AML-193 (cell line): ENCODE data around the gene CHST8.

ENCODE experiments used
- DNase-seq, 2 experiments: peaks; one replicate each; lab custom pipeline; 2025; lab: John Stamatoyannopoulos, UW

Gene CHST8

GRCh38 chr19:33618884-33619283, 2.9 kb upstream of the CHST8 start:
- no peak for DNase-seq

GRCh38 chr19:33620611-33621010, 1.1 kb upstream of the CHST8 start:
- DNase-seq: no peak

- no peak for DNase-seq
These were observed 528 bp upstream of the CHST8 start for GRCh38 chr19:33621065-33621785.

- DNase-seq: no peak
These were observed 704 bp downstream of the CHST8 start for GRCh38 chr19:33622505-33622808.

GRCh38 chr19:33622809-33623511, 1.2 kb downstream of the CHST8 start:
- no peak for DNase-seq

- DNase-seq: no peak
These were observed 2.8 kb downstream of the CHST8 start for GRCh38 chr19:33624586-33624985.

- no peak for DNase-seq
These were observed 5.8 kb downstream of the CHST8 start for GRCh38 chr19:33627526-33627925.

GRCh38 chr19:33627962-33628839, 6.4 kb downstream of the CHST8 start:
- no peak for DNase-seq

GRCh38 chr19:33628921-33629825, 7.4 kb downstream of the CHST8 start:
- DNase-seq: no peak

- DNase-seq: no peak
These were observed 8.1 kb downstream of the CHST8 start for GRCh38 chr19:33629826-33630375.

- DNase-seq: no peak
These were observed 9.3 kb downstream of the CHST8 start for GRCh38 chr19:33630880-33631608.

GRCh38 chr19:33631609-33631973, 9.8 kb downstream of the CHST8 start:
- DNase-seq: no peak

GRCh38 chr19:33634361-33635091, 12.8 kb downstream of the CHST8 start:
- no peak for DNase-seq

GRCh38 chr19:33638167-33639034, 16.6 kb downstream of the CHST8 start:
- DNase-seq: no peak

- no peak for DNase-seq
These were observed 17.4 kb downstream of the CHST8 start for GRCh38 chr19:33639035-33639681.

GRCh38 chr19:33640773-33641172, 19.0 kb downstream of the CHST8 start:
- DNase-seq: no peak

GRCh38 chr19:33641261-33641660, 19.5 kb downstream of the CHST8 start:
- no peak for DNase-seq

GRCh38 chr19:33641956-33642498, 20.3 kb downstream of the CHST8 start:
- DNase-seq: no peak
